Esophagus squamous epithelium (tissue), 4 donors: ENCODE data around the gene RNF17.

Experiments
- CTCF ChIP-seq, 6 experiments: fragments of 450-650 bp in 4 of 6; fragments of 200-600 bp in 2 of 6; sonication (generic) in 2 of 6; IDR thresholded peaks; one replicate each; pipeline ENCODE4 v1.5.1; 2016 to 2019; ENCODE audit warnings: antibody characterized with exemption in 6 of 6, mild to moderate bottlenecking in 4 of 6, moderate library complexity in 4 of 6
- POLR2A ChIP-seq, 4 donors: fragments of 450-650 bp; IDR thresholded peaks; one replicate each; pipeline ENCODE4 v1.6.1; 2017; ENCODE audit warnings: antibody characterized with exemption in 4 of 4, mild to moderate bottlenecking in 4 of 4, moderate library complexity in 3 of 4

- TF ChIP-seq POLR2A (IDR thresholded peaks at IDR 0.05): no peak
- TF ChIP-seq CTCF (IDR thresholded peaks at IDR 0.05): no peak
Measured at GRCh38 chr13:24742977-24743376, 21.0 kb upstream of the RNF17 start.
